NCI-H1092 (cell line): ENCODE results near the gene ABCC10.
"Not testable (repeated sequence)": the region's sequence is repeated elsewhere in the genome, so short reads cannot be mapped to it uniquely, and the experiment has no call there.

Experiments used
- DNase-seq: peaks from one replicate; lab custom pipeline; 2025; lab: John Stamatoyannopoulos, UW

Gene ABCC10

GRCh38 chr6:43408259-43408658 is 19.1 kb upstream of the ABCC10 start:
- no peak for DNase-seq

DNA sequence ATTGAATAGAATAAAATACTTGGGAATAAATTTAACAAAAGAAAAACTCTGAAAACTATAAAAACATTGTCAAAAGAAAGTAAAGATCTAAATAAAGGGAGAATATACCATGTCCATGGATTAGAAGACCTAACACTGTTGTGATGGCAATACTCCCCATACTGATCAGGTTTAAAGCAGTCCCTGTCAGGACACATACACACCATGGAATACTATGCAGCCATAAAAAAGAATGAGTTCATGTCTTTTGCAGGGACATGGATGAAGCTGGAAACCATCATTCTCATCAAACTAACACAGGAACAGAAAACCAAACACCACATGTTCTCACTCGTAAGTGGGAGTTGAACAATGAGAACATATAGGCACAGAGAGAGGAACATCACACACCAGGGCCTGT is 16.6 kb upstream of the ABCC10 start:
- not testable (repeated sequence) for DNase-seq

GRCh38 chr6:43412541-43412940 is 14.8 kb upstream of the ABCC10 start:
- no peak for DNase-seq

GRCh38 chr6:43413002-43413401 is 14.3 kb upstream of the ABCC10 start:
- no peak for DNase-seq

- not testable (repeated sequence) for DNase-seq
Observed at GRCh38 chr6:43415275-43415674, 12.1 kb upstream of the ABCC10 start.

DNA sequence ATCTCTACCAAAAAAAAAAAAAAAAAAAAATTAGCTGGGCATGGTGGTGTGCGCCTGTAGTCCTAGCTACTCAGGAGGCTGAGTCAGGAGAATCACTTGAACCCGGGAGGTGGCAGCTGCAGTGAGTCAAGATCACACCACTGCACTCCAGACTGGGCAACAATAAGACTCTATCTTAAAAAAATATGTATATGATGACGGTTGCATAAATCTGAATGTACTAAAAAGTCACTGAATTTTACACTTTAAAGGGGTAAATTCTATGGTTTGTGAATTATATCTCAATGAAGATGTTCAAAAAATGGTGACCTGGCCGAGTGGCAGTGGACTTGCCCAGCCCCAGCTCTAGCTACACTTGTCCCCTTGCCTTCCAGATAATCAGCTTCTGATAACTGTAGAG is 10.4 kb upstream of the ABCC10 start:
- DNase-seq = no peak

GRCh38 chr6:43420012-43420709 is 7.2 kb upstream of the ABCC10 start:
- no peak for DNase-seq

- DNase-seq = no peak
Observed at GRCh38 chr6:43421831-43422230, 5.5 kb upstream of the ABCC10 start.

DNA sequence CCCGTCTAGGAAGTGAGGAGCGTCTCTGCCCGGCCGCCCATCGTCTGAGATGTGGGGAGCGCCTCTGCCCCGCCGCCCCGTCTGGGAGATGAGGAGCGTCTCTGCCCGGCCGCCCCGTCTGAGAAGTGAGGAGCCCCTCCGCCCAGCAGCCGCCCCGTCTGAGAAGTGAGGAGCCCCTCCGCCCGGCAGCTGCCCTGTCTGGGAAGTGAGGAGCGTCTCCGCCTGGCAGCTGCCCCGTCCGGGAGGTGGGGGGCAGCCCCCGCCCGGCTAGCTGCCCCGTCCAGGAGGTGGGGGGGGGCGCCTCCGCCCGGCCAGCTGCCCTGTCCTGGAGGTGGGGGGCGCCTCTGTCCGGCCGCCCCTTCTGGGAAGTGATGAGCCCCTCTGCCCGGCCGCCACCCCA is 2.3 kb upstream of the ABCC10 start:
- not testable (repeated sequence) for DNase-seq

- DNase-seq = no peak
Observed at GRCh38 chr6:43426928-43427405, 374 bp upstream of the ABCC10 start.

GRCh38 chr6:43428112-43428570 is 800 bp downstream of the ABCC10 start:
- DNase-seq = no peak

GRCh38 chr6:43428874-43429273 is 1.5 kb downstream of the ABCC10 start:
- DNase-seq = no peak

DNA sequence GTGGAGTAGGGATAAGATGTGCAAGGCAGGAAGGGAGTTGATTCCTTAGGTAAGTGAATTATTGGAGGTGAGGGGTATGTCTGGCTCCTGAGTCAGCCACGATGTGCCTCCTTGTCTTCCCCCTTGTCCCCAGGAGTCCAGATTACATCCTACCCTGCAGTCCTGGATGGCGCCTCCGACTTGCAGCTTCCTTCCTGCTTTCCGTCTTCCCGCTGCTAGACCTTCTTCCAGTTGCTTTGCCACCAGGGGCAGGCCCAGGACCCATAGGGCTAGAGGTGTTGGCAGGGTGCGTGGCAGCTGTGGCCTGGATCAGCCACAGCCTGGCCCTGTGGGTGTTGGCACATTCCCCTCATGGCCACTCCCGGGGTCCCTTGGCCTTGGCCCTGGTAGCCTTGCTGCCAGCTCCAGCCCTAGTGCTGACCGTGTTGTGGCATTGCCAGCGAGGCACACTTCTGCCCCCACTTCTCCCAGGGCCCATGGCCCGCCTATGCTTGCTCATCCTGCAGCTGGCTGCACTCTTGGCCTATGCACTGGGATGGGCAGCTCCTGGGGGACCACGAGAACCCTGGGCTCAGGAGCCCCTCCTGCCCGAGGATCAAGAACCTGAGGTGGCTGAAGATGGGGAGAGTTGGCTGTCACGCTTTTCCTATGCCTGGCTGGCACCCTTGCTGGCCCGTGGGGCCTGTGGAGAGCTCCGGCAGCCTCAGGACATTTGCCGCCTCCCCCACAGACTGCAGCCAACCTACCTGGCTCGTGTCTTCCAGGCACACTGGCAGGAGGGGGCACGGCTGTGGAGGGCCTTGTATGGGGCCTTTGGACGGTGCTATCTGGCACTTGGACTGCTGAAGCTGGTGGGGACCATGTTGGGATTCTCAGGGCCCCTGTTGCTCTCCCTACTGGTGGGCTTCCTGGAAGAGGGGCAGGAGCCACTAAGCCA is 4.9 kb downstream of the ABCC10 start:
- DNase-seq = no peak

DNA sequence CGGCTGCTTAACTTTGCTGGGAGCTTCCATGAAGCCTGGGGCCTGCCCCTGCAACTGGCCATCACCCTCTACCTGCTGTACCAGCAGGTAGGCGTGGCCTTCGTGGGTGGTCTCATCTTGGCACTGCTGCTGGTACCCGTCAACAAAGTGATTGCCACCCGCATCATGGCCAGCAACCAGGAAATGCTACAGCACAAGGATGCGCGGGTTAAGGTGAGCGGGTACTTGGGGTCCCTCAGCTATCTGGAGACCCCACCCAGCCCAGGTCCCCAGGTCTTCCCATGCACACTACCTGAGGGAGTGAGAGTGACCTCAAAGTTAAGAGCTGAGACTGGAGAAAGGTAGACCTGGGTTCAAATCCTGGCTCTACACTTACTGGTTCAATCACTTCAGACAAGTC is 5.8 kb downstream of the ABCC10 start:
- DNase-seq = no peak

DNA sequence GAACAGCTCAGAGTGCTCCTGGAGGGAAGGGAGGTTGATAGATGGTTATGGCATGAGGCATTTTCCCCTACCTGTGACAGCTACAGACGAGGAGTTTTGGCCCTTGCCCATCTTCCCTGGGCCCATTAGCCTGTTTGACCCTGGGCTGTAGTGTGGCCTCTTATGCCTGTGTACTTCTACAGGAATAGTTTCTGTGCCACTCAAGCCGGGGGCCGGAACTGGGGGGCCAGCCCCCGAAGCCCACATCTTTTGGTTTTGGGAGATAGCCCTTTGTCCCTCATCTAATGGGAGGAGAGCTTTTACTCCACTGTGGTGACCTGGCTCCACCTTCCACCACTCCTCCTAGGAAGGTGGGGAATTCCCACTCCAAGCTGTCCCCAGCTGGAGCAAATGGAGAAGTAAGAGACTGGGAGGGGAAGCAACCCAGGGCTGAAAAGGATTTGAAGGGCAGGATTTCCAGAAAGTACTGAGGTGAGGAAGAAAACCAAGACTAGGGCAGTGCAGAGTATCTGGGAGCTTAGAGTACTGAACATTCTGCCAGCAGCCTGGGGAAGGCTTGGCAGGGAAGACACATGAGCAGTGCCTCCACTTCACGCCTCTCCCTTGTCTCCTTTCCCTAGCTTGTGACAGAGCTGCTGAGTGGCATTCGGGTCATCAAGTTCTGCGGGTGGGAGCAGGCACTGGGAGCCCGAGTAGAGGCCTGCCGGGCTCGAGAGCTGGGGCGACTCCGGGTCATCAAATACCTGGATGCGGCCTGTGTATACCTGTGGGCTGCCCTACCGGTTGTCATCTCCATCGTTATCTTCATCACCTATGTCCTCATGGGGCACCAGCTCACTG is 6.9 kb downstream of the ABCC10 start:
- DNase-seq = no peak

DNA sequence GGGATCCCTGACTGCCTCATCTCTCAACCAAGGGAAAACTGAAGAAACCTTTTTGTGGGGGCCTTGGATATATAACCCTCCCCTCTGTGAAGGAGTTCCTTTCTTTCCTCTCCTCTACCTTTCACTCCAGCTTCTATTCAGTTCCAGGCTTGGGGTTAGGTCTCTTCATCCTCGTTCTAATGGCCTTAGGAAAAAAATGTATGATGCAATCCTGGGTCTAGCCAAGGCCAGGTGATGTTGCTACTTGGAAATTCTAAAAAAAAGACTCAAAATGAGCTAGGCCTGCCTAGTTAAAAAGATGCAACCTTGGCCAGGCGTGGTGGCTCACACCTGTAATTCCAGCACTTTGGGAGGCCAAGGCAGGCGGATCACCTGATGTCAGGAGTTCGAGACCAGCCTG is 7.6 kb downstream of the ABCC10 start:
- no peak for DNase-seq

DNA sequence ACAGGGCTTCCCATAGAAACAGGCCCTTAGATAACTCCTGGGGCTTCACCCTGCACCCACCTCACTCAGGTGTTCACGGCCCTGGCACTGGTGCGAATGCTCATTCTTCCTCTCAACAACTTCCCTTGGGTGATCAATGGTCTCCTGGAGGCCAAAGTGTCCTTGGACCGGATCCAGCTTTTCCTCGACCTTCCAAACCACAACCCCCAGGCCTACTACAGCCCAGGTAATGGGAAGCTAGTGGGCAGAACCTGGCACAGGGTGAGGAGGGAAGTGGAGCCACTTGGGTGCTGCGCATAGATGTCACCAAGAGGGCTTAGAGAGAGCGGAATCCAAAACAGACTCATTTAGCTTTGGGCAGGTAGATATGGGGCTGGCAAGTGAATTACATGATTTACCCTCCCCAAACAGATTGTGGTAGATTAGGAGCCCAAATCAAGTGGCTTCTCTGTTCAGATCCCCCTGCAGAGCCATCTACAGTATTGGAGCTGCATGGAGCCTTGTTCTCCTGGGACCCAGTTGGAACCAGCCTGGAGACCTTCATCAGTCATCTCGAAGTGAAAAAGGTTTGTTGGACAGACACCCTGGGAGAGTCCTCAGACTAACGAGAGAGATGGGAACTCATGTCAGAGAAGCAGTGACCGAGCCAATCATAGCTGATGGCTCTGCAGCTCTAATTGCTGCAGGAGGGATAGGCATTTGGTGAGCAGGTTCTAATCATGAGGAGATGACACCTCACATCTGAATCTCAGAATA is 8.5 kb downstream of the ABCC10 start:
- no peak for DNase-seq

DNA sequence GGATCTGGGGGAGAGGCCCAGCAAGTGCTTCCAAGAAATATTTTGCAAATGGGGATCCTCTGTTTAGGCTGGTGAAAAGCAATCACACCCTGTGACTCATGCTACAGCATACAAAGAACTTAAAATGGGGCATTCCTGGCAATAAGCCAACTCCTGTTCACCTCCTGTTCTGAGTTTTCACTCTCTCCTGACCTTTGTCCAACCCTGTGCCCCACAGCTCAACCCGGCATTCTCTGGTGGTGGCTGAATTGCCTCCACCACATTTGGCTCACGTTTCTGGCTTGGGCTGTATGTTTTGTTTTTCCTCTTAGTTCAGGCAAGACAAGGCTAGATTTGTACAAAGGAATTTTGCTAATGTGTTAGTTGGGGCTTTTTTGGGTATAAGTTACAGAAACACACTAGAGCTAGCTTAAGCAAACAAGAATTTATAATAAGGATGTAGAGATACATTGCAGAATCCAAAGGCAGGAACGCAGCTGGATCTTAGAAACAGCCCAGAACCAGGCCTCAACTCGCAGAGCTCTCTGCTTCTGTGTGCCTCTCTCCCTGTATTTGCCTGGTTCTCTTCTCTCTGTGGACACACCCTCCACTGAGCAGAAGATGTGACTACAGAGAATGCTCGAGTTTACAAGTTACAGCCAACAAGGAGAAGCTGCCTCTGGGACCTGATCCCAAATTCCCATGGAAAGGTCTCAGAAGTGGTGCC is 9.4 kb downstream of the ABCC10 start:
- DNase-seq = no peak

DNA sequence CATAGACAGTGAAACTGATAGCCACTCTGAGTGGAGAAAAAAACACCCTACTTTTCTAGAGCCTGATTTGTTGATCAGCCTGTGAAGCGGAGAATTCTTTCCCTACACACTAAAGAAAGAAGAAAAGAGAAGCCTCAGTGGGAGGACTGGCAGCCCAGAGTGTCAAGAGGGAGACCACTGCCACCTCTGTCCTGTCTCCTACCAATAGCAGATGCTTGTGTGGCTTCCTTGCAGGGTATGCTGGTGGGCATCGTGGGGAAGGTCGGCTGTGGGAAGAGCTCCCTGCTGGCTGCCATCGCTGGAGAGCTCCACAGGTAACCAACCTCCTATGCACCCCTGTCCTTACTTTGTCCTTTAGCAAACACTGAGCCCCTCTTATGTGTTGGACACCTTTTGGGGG is 10.4 kb downstream of the ABCC10 start:
- DNase-seq = no peak

DNA sequence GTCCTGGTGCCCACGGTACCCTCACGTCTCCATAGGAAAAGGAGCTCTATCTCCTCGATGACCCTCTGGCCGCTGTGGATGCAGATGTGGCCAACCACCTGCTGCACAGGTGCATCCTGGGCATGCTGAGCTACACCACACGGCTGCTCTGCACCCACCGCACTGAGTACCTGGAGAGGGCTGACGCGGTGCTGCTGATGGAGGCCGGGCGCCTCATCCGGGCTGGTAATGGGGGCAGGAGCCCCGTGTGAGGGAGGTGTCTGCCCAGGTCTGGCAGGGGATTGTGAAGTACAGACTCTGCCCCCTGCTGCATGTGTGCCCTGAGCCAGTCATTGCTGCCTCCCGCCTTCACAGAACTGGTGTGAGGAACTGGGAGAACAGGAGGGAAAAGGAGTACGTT is 15.6 kb downstream of the ABCC10 start:
- DNase-seq = no peak

GRCh38 chr6:43444036-43444435 is 16.7 kb downstream of the ABCC10 start:
- no peak for DNase-seq
